NOMO-1 (cell line): ENCODE results near the gene OR10J5.

ENCODE experiments used
- DNase-seq, 2 experiments: peaks; one replicate each; lab custom pipeline; 2025; ENCODE audit not compliant: unreplicated experiment in 2 of 2; lab: John Stamatoyannopoulos, UW

OR10J5 gene

GRCh38 chr1:159492575-159493323 is 43.1 kb downstream of the OR10J5 start:
- DNase-seq, result no peak
